Mammary epithelial cell (primary cell): Measurements from ENCODE around the gene COL12A1.

Experiments
- EZH2 ChIP-seq: IDR thresholded peaks from 2 replicates; pipeline ENCODE4 v1.6.1; 2012; ENCODE audit warnings: low read length, inconsistent platforms, borderline replicate concordance
- TF ChIP-seq, protein P1 (sequence below), 2 donors: IDR thresholded peaks in 1 of 2; conservative IDR thresholded peaks in 1 of 2; 2 replicates each; pipeline ENCODE4 v1.5.1; 2011 to 2012; ENCODE audit warnings: inconsistent platforms in 2 of 2, low read length in 2 of 2, mild to moderate bottlenecking in 2 of 2, control low read depth in 1 of 2, low read depth in 1 of 2; ENCODE audit not compliant: insufficient read depth in 1 of 2; ENCODE audit errors: extremely low read depth in 1 of 2

DNA sequence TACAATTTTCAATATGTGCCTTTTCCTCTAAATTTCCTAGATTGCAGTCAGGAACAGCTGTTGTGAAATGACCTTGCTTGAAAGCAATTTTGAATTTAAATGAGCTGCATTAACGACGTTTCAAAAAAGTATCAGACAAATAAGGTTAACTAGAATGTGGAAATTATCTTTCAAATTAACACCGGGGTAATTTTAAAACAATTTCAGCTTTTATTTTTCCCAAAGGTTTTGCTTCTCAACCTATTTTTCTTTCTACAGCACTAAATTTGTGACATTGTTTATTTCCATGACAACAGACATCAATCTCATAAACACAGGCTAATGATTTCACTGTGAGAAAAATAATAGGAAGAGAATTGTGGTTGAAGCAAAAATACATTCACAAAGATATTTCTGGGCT lies 38.5 kb downstream of the COL12A1 start:
- TF ChIP-seq EZH2 = no peak
- TF ChIP-seq, protein P1, sequence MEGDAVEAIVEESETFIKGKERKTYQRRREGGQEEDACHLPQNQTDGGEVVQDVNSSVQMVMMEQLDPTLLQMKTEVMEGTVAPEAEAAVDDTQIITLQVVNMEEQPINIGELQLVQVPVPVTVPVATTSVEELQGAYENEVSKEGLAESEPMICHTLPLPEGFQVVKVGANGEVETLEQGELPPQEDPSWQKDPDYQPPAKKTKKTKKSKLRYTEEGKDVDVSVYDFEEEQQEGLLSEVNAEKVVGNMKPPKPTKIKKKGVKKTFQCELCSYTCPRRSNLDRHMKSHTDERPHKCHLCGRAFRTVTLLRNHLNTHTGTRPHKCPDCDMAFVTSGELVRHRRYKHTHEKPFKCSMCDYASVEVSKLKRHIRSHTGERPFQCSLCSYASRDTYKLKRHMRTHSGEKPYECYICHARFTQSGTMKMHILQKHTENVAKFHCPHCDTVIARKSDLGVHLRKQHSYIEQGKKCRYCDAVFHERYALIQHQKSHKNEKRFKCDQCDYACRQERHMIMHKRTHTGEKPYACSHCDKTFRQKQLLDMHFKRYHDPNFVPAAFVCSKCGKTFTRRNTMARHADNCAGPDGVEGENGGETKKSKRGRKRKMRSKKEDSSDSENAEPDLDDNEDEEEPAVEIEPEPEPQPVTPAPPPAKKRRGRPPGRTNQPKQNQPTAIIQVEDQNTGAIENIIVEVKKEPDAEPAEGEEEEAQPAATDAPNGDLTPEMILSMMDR (conservative IDR thresholded peaks at IDR 0.05 in 1 of 2, IDR thresholded peaks at IDR 0.05 in 1 of 2; ENCODE audit: extremely low read depth in 1 of 2, insufficient read depth in 1 of 2, low read depth in 1 of 2, low read length in 2 of 2) = no peak
